Endometrium (tissue), 2 donors: ENCODE data around the gene ST8SIA3.
"Not testable (repeated sequence)": the region's sequence is repeated elsewhere in the genome, so short reads cannot be mapped to it uniquely, and the experiment has no call there.

Source experiments
- FAIRE-seq: peaks from 2 replicates; lab custom pipeline; 2012; peaks lifted over from hg19 to GRCh38; lab: Jason Lieb, UNC
- donor health status: control.
- donor health status: control.

Gene ST8SIA3

DNA sequence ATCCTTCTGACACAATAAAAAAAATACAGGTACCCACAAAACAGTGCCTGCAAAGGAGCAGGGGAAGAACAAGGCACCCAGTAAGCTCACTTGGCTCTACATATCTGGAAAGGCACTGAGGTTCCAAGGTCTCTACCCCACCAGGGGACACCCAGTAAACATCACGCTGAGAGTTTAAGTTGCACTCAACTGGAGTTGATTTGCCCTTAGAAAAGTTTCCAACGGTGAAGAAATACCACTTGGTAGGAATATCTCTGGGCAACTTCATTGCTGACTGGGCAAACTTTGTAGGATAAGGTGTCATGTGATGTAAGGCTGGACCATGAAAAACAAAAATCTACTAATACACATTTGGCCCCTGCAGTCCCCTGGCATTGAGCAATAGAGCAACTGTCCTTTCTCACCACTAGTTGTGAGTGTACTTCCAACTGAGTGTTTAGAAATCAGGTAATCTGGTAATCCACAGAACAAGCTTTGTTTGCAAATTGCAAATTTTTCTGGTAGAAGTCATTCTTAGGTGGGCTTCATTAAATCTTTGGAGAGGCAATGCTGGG lies 14.2 kb downstream of the ST8SIA3 start:
- FAIRE-seq = no peak

DNA sequence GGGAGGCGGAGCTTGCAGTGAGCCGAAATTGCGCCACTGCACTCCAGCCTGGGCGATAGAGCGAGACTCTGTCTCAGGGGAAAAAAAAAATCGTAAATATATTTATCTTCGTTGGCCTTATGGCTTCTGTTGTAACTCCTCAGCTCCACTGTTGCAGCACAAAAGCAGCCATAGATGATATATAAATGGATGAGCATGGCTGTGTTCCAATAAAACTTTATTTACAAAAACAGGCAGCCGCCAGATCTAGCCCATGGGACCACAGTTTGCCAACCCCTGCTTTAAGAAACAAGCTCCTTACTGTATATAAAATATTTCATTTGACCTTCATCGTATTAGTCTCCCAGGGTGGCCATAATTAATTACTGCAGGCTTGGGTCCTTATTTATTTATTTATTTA lies 20.1 kb downstream of the ST8SIA3 start:
- no peak for FAIRE-seq

DNA sequence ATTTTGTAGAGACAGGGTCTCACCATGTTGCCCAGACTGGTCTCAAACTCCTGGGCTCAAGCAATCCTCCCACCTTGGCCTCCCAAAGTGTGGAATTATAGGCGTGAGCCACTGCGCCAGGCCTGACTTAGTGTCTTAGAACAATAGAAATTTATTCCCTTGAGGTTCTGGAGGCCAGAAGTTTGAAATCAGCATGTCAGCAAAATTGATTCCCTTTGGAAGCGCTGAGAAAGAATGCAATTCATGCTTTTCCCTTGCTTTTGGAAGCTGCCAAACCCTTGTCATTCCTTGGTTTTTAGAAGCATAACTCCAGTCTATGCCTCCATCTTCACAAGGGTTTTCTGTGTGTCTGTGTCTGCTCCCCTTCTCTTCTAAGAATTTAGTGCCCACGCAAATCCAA lies 20.7 kb downstream of the ST8SIA3 start:
- no peak for FAIRE-seq

DNA sequence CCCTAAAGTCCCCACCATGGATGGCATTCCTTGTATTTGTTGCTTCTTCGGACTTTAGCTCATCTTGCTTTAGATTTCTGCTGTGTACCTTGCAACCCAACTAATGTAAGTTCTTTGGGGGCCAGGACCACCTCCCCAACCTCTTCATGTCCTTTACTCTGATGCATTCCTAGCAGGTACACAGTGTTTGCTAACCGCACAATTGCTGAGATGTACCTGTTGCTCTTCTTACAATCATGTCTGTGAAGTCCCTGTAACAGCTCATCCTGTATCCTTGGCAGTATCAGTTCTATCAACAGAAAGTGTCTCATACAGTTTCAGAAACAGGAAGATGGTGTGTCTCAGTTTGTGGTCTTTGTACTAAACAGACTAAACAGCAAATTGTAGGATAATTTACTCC lies 24.1 kb downstream of the ST8SIA3 start:
- FAIRE-seq = no peak

DNA sequence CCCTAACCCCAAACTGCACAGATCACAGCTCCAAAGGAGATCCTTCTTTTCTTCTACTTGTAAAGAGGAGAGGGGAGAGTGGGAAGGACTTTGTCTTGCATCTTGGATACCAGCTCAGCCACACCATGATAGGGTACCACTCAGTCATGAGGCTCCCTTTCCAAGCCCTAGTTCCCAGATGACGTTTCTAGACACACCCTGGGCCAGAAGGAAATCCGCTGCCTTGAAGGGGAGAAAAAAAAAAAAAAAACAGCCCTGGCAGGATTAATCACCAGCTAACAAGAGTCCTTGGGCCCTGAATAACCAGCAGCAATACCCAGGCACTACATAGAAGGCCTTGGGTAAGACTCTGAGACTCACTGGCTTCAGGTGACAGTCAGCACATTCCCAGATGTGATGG lies 36.9 kb downstream of the ST8SIA3 start:
- FAIRE-seq = no peak

DNA sequence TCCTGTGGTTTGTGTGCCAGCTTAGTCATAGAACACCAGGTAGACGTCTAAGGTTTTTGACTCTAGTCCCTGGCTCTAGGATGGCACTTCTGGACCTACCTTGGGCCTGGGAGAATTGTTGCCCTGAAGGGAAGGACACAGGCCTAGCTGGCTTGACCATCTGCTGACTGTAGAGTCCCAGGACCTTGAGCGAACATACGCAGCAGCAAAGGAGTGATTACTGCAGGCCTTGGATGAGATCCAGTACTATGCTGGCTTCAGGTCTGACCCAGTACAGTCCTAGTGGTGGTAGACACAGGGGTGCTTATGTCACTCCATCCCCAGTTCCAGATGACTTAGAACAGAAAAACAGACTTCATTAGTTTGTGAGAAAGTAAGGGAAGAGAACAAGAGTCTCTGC lies 37.7 kb downstream of the ST8SIA3 start:
- no peak for FAIRE-seq

DNA sequence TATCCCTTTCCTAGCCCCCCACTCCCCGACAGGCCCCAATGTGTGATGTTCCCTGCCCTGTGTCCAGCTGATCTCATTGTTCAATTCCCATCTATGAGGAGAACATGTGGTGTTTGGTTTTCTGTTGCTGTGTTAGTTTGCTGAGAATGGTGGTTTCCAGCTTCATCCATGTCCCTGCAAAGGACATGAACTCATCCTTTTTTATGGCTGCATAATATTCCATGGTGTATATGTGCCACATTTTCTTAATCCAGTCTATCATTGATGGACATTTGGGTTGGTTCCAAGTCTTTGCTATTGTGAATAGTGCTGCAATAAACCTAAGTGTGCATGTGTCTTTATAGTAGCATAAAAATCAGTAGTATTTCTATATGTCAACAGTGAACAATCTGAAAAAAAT lies 42.4 kb downstream of the ST8SIA3 start:
- not testable (repeated sequence) for FAIRE-seq

DNA sequence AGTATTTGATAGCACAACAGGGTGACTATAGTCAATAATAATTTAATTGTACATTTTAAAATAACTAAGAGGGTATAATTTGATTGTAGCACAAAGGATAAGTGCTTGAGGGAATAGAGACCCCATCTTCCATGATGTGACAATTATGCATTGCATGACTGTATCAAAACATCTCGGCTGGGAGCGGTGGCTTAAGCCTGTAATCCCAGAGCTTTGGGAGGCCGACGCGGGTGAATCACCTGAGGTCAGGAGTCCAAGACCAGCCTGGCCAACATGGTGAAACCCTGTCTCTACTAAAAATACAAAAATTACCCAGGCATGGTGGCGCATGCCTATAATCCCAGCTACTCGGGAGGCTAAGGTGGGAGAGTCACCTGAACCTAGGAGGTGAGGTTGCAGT lies 44.5 kb downstream of the ST8SIA3 start:
- FAIRE-seq = not testable (repeated sequence)

DNA sequence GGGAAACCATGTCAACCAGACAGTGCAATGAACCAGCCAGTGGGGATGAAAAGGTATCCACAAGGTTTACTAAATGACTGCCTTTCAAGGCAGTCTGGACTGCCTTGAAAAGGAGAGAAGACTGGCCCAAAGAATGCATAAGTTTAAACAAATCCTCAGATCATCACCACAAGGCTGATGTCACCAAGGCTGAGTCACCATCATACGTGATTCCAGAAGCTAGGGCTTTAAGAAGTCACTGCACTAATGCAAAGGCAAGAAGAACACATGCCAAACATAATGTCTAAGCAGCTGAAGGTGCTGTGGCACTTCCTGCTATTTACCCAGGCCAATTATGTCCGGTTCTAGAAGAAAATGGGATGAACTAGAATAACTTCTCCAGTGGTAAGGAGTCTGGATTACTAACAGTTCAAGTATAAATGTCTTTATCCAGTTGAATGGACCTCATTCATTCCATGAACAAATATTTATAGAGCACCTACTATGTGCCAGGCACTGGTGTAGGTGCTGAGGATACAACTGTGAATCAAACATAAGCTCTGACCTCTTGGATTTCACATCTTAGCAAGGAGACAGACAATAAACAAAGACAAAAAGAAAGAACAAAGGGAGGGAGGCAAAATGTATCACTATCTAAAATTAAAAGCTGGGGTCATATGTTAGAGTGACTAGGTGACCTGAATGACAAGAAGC lies 45.2 kb downstream of the ST8SIA3 start:
- FAIRE-seq = no peak

DNA sequence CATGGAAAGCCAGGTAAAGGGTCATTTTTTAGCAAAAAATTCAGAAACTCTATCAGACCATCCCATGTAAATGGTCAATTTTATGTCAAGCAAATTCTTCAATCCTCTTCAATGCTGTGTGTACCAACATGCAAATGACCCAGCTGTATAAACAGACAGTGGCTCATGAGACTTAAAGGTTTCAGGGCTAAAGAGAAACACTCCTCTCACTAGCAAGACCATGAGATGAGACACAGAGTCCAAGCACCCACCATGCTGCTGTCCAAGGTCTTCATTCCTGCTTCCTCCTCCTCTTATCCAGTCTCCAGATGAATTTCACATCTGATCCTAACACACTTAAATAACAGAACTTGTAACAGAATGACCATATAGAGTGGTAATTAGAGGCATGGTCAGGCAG lies 52.0 kb downstream of the ST8SIA3 start:
- FAIRE-seq = no peak

DNA sequence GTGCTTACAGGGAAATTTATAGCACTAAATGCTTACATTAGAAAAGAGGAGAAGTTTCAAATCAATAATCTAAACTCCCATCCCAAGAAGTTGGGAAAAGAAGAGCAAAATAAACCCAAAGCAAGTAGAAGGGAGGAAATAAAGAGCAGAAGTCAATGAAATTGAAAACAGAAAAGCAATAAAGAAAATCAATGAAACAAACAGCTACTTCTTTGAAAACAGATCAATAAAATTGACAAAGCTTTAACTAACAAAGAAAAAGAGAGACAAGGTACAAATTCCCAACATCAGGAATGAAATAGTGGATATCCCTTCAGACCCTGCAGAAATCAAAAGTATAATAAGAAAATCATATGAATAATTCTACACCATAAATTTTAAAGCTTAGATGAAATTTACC lies 57.3 kb downstream of the ST8SIA3 start:
- no peak for FAIRE-seq

DNA sequence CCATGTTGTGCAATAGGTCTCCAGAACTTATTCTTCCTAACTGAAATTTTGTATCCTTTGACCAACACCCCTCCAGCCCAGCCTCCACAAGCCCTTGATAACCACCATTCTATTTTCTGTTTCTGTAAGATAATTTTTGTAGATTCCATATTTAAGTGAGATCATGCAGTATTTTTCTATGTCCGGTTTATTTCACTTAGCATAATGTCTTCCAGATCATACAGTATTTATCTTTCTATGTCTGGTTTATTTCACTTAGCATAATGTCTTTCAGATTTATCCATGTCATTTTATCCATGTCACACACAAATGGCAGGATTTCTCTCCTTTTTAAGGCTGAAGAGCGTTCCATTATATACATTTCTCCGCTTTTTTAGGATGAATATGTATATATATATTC lies 58.4 kb downstream of the ST8SIA3 start:
- no peak for FAIRE-seq

DNA sequence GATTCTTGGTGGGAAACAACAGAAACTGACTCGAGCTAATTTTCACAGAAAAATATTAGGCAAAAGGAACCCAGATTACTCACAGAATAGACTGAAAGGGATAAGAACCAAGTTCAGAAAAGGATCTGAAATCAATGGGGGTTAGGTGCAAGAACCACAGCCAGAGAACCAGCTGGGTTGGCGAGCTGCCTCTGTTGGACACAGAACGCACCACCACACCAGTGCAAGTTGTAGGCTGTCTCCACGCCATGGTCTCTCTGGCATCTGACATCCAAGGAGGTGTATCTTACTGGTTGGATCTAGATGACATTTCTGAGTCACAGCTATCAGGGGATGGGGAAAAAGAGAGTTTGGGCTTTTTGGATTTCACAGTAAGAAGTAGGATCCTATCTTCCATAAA lies 64.2 kb downstream of the ST8SIA3 start:
- no peak for FAIRE-seq
